HepG2 (cell line): Measurements from ENCODE around the gene METTL5.
"Not testable (repeated sequence)": the region's sequence is repeated elsewhere in the genome, so short reads cannot be mapped to it uniquely, and the experiment has no call there.

Source experiments
- FIP1L1 ChIP-seq: fragments of 200-400 bp; formaldehyde crosslinking; IDR thresholded peaks from 2 replicates; pipeline ENCODE4 v1.6.1; 2018; ENCODE audit warnings: low read depth, mild to moderate bottlenecking, low read length, moderate library complexity, borderline replicate concordance; ENCODE audit not compliant: insufficient read depth
- HNRNPLL ChIP-seq: fragments of 200-400 bp; formaldehyde crosslinking; IDR thresholded peaks from 2 replicates; pipeline ENCODE4 v1.6.1; 2017; ENCODE audit warnings: mild to moderate bottlenecking, low read depth, low read length; ENCODE audit not compliant: poor library complexity, severe bottlenecking
- SNRNP70 ChIP-seq: fragments of 200-400 bp; formaldehyde crosslinking; IDR thresholded peaks from 2 replicates; pipeline ENCODE4 v1.6.1; 2017; ENCODE audit warnings: mild to moderate bottlenecking, low read depth, low read length, moderate library complexity
- ZNF33B ChIP-seq: sonication (generic); formaldehyde crosslinking; IDR thresholded peaks from 2 replicates; pipeline ENCODE4 v1.5.1; 2020; ENCODE audit warnings: mild to moderate bottlenecking, missing genetic modification reagents
- ZNF720 ChIP-seq: sonication (generic); formaldehyde crosslinking; IDR thresholded peaks from 2 replicates; pipeline ENCODE4 v1.4.0; 2020; ENCODE audit warnings: missing genetic modification reagents
- ZNF839 ChIP-seq: sonication (generic); formaldehyde crosslinking; IDR thresholded peaks from 2 replicates; pipeline ENCODE4 v1.4.0; 2020; ENCODE audit warnings: missing genetic modification reagents, mild to moderate bottlenecking, borderline replicate concordance
- TF ChIP-seq, protein P1 (sequence below): sonication (generic); formaldehyde crosslinking; IDR thresholded peaks from 2 replicates; pipeline ENCODE4 v1.5.0; 2020; ENCODE audit warnings: mild to moderate bottlenecking, missing genetic modification reagents, moderate library complexity

DNA sequence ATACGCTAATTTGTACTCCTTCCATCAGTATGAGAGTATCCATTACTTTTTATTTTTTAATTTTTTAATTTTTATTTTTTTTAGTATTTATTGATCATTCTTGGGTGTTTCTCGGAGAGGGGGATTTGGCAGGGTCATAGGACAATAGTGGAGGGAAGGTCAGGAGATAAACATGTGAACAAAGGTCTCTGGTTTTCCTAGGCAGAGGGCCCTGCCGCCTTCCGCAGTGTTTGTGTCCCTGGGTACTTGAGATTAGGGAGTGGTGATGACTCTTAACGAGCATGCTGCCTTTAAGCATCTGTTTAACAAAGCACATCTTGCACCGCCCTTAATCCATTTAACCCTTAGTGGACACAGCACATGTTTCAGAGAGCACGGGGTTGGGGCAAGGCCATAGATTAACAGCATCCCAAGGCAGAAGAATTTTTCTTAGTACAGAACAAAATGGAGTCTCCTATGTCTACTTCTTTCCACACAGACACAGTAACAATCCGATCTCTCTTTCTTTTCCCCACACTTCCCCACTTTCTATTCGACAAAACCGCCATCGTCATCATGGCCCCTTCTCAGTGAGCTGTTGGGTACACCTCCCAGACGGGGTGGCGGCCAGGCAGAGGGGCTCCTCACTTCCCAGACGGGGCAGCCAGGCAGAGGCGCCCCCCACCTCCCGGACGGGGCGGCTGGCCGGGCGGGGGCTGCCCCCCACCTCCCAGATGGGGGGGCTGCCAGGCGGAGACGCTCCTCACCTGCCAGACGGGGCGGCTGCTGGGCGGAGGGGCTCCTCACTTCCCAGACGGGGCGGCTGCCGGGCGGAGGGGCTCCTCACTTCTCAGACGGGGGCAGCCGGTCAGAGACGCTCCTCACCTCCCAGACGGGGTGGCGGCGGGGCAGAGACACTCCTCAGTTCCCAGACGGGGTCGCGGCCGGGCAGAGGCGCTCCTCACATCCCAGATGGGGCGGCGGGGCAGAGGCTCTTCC, 30.9 kb upstream of the METTL5 start:
- not testable (repeated sequence) for TF ChIP-seq FIP1L1; SNRNP70; ZNF839 (CRISPR knock-in tag); HNRNPLL; ZNF720; ZNF33B (CRISPR knock-in tag)
- TF ChIP-seq, protein P1, sequence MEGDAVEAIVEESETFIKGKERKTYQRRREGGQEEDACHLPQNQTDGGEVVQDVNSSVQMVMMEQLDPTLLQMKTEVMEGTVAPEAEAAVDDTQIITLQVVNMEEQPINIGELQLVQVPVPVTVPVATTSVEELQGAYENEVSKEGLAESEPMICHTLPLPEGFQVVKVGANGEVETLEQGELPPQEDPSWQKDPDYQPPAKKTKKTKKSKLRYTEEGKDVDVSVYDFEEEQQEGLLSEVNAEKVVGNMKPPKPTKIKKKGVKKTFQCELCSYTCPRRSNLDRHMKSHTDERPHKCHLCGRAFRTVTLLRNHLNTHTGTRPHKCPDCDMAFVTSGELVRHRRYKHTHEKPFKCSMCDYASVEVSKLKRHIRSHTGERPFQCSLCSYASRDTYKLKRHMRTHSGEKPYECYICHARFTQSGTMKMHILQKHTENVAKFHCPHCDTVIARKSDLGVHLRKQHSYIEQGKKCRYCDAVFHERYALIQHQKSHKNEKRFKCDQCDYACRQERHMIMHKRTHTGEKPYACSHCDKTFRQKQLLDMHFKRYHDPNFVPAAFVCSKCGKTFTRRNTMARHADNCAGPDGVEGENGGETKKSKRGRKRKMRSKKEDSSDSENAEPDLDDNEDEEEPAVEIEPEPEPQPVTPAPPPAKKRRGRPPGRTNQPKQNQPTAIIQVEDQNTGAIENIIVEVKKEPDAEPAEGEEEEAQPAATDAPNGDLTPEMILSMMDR (CRISPR knock-in tag), result not testable (repeated sequence)
